Mesothelial cell of epicardium (in vitro differentiated cells): ENCODE measurements around the gene WSB1. TPM values are rescaled to one million over a fixed set of nuclear protein-coding genes. Genes with fewer than 3 reads are reported as not detected.

Experiments
- DNase-seq, 2 experiments: peaks; one replicate each; pipeline ENCODE4 v3.0.0; 2021; ENCODE audit warnings: low spot score in 2 of 2; ENCODE audit not compliant: unreplicated experiment in 2 of 2
- H3K27ac Mint-ChIP-seq: 2 replicates; pipeline ENCODE4 v1.8.0; 2021; ENCODE audit warnings: mixed read lengths
- H3K27me3 Mint-ChIP-seq: 2 replicates; pipeline ENCODE4 v1.8.0; 2021; ENCODE audit warnings: low read depth, mixed read lengths
- H3K36me3 Mint-ChIP-seq: 2 replicates; pipeline ENCODE4 v1.8.0; 2021; ENCODE audit warnings: mixed read lengths
- H3K4me1 Mint-ChIP-seq: 2 replicates; pipeline ENCODE4 v1.8.0; 2021; ENCODE audit warnings: mixed read lengths
- H3K4me3 Mint-ChIP-seq: 2 replicates; pipeline ENCODE4 v1.8.0; 2021; ENCODE audit warnings: mild to moderate bottlenecking, moderate library complexity, mixed read lengths
- H3K9me3 Mint-ChIP-seq: 2 replicates; pipeline ENCODE4 v1.8.0; 2021; ENCODE audit warnings: mixed read lengths
- CTCF ChIP-seq: fragments of 200-600 bp; sonication (generic); IDR thresholded peaks from one replicate; pipeline ENCODE4 v1.5.0; 2021; ENCODE audit warnings: antibody characterized with exemption; ENCODE audit not compliant: unreplicated experiment
- total RNA-seq: library from RNA; stranded (reverse); gene quantifications from 3 replicates; pipeline ENCODE4 v1.2.1, GENCODE V29; 2021

Gene WSB1
- total RNA-seq, 1 donor from 2014 or later: 806 TPM

- Mint-ChIP-seq H3K36me3 (peaks cover 4% of the 10 kb centered on the region), H3K4me1 (peaks cover 30% of the 10 kb centered on the region), H3K9me3 (no peaks in the 10 kb centered on the region), H3K27me3 (no peaks in the 10 kb centered on the region), H3K4me3 (no peak overlapping the region), H3K27ac (peak overlapping the region; percentile 37)
- peak in 1 of 2 experiments; percentile 39 for DNase-seq
- no peak for TF ChIP-seq CTCF
These were observed 29.8 kb downstream of the WSB1 start for GRCh38 chr17:27323538-27324215.

- Mint-ChIP-seq H3K27ac (no peak overlapping the region), H3K4me3 (no peak overlapping the region), H3K9me3 (no peaks in the 10 kb centered on the region), H3K36me3 (no peaks in the 10 kb centered on the region), H3K4me1 (peaks cover 33% of the 10 kb centered on the region), H3K27me3 (no peaks in the 10 kb centered on the region)
- TF ChIP-seq CTCF: no peak
- DNase-seq: no peak
These were observed 30.9 kb downstream of the WSB1 start for GRCh38 chr17:27324771-27325339.

- no peak overlapping the region for H3K4me3 Mint-ChIP-seq
- no peak overlapping the region for H3K27ac Mint-ChIP-seq
- H3K36me3 Mint-ChIP-seq: no peaks in the 10 kb centered on the region
- H3K4me1 Mint-ChIP-seq: peaks cover 33% of the 10 kb centered on the region
- TF ChIP-seq CTCF: no peak
- no peaks in the 10 kb centered on the region for H3K9me3 Mint-ChIP-seq
- DNase-seq: no peak
- H3K27me3 Mint-ChIP-seq: no peaks in the 10 kb centered on the region
These were observed 32.1 kb downstream of the WSB1 start for GRCh38 chr17:27326051-27326450.

GRCh38 chr17:27326585-27326984 lies 32.7 kb downstream of the WSB1 start:
- no peak for TF ChIP-seq CTCF
- no peaks in the 10 kb centered on the region for H3K36me3 Mint-ChIP-seq
- no peaks in the 10 kb centered on the region for H3K27me3 Mint-ChIP-seq
- H3K27ac Mint-ChIP-seq: no peak overlapping the region
- no peak overlapping the region for H3K4me3 Mint-ChIP-seq
- DNase-seq: no peak
- no peaks in the 10 kb centered on the region for H3K9me3 Mint-ChIP-seq
- H3K4me1 Mint-ChIP-seq: peaks cover 38% of the 10 kb centered on the region

GRCh38 chr17:27327397-27327796 lies 33.5 kb downstream of the WSB1 start:
- H3K27me3 Mint-ChIP-seq: no peaks in the 10 kb centered on the region
- no peak for DNase-seq
- peaks cover 45% of the 10 kb centered on the region for H3K4me1 Mint-ChIP-seq

More at GRCh38 chr17:27327397-27327796, 33.5 kb downstream of the WSB1 start:
- Mint-ChIP-seq H3K27ac (peak overlapping the region; percentile 93), H3K9me3 (no peaks in the 10 kb centered on the region), H3K4me3 (no peak overlapping the region), H3K36me3 (no peaks in the 10 kb centered on the region)
- no peak for TF ChIP-seq CTCF
